IPS DF 19.7 (cell line): ENCODE results near the gene KRTAP5-9.
"Not testable (repeated sequence)": the region's sequence is repeated elsewhere in the genome, so short reads cannot be mapped to it uniquely, and the experiment has no call there.

ENCODE experiments used
- DNase-seq: peaks from one replicate; pipeline ENCODE4 v3.0.0-alpha.2; 2013; ENCODE audit warnings: low read depth, low spot score

Gene KRTAP5-9

GRCh38 chr11:71534711-71535608 lies 13.3 kb upstream of the KRTAP5-9 start:
- DNase-seq: not testable (repeated sequence)

DNA sequence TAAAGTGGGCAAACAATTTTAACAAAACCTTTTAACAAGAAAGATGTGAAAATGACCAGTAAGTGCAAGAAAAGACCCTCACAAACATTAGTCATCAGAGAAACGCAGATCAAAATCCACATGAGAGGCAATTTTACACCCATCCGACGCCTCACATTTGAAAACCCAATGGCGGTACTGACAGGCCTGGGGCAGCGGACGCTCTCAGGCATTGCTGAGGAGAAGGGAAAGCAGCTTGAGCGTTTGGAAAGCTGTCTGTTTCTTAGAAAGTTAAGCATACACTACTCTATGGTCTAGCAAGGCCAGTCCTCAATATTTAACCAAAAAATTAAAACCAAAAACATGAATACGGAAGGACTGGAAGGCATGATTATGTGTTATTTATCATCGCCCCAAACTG lies 12.4 kb upstream of the KRTAP5-9 start:
- no peak for DNase-seq

GRCh38 chr11:71537537-71537936 lies 10.7 kb upstream of the KRTAP5-9 start:
- DNase-seq: no peak

GRCh38 chr11:71537977-71538665 lies 10.1 kb upstream of the KRTAP5-9 start, which contains the start of gene KRTAP5-8:
TSS of gene KRTAP5-8 (plus strand) at chr11:71538025. CDS start at chr11:71538056, 31 bp downstream.
- DNase-seq: not testable (repeated sequence)

DNA sequence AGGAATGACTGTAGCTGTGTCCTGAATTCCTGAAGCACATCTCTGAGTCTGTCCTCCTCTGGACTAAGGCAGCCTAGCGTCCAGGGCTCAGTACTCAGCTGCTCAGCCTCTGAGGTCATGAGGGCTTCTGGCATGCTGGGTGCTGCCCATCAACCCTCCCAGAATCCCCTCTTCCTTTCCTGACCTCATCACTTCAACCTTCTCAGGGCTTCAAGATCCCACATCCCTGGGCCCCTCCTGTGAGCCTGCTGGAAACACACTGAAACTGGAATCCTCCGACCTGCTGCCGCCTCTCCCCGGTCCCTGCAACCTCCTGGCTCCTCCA lies 9.6 kb upstream of the KRTAP5-9 start:
- no peak for DNase-seq

DNA sequence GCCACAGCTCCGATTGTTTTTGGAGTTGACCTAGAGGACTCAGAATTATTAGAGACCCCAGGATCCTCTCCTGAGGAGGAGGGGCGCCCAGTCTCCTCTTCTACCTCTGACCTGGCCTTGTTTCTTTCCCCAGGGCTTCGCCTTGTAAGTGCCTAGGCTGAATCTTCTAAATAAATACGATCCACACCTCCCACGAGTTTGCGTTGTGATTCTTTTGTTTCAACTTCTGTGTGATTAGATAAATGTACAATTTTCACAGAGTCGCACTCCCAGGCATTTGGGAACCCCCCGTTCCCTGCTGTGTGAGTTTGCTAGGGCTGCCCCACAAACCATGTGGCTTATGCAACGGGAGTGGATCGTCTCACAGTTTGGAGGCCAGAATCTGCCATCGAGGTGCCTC lies 9.2 kb upstream of the KRTAP5-9 start:
- DNase-seq: no peak

DNA sequence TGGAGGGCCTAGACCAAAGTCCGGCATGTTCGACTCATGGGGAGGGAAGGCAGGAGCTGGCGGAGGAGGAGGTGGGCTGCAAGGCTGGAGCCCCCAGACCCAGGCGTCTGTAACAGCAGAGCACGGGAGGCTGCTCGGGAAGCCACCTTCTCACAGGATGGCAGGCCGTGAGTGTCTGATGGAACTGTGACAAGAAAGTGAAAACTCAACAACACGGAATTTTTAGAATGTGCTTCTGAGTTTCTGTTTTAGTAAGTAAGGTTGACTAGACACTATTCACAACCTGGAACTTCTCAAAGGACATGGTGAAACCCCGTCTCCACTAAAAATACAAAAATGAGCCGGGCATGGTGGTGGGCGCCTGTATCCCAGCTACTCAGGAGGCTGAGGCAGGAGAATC lies 8.2 kb upstream of the KRTAP5-9 start:
- not testable (repeated sequence) for DNase-seq

DNA sequence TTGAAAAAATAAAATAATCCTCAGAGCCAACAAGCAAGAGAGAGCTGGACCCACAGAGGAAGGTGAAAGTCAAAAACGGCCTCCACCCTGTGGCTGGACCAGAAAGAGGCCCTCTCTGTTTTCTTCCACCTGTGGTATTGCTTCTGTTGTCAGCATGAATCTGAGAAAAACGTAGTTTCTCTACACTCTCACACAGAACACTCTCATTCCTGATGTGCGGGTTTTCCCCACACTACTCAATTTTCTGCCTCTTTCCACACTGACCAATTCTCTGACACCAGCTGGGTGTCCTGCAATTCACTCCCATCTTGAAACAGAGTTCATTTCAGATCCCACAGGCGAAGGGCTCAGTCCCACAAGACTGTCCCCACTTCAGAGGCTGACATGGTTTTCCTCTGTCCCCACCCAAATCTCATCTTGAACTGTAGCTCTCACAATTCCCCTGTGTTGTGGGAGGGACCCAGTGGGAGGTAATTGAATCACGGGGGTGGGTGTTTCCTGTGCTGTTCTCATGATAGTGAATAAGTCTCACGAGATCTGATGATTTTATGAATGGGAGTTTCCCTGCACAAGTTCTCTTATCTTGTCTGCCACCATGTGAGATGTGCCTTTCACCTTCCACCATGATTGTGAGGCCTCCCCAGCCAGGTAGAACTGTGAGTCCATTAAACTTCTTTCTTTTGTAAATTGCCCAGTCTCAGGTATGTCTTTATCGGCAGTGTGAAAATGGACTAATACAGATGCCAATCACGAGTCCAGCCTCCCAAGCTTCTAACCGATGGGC lies 7.5 kb upstream of the KRTAP5-9 start:
- not testable (repeated sequence) for DNase-seq

- DNase-seq: no peak
Observed at GRCh38 chr11:71542382-71542781, 5.8 kb upstream of the KRTAP5-9 start.

DNA sequence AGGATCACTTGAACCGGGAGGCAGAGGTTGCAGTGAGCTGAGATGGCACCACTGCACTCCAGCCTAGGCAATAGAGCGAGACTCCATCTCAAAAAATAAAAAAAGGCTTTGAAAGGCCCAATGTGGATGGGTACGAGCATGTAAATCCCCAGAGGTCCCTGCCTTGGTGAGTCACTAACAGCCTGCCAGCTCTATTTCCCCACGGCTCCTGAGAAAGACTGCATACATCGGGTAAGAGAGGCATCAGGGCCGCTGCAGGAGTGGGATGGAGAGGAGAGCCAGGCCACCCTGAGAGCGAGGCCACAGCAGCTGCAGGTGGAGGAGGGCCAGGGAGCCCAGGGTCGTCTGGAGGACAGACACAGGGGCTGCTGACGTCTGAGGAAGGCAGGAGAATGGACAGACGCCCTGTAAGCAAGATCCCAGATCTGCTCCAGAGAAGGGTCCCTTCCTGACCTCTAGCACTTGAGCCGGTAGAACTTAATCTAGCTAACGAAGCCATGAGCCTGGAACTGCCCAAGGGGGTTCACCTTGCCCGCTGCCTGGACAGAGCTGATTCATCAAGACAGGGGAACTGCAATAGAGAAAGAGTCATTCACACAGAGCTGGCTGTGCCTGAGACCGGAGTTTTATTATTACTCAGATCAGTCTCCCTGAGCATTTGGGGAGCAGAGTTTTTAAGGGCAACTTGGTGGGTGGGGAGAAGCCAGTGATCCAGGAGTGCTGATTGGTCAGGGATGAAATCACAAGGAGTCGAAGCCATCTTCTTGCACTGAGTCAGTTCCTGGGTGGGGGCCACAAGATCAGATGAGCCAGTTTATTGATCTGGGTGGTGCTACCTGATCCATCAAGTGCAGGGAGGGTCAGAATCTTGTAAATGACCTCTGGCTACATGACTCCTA lies 5.1 kb upstream of the KRTAP5-9 start:
- DNase-seq: no peak

- no peak for DNase-seq
Observed at GRCh38 chr11:71543866-71544265, 4.4 kb upstream of the KRTAP5-9 start.

DNA sequence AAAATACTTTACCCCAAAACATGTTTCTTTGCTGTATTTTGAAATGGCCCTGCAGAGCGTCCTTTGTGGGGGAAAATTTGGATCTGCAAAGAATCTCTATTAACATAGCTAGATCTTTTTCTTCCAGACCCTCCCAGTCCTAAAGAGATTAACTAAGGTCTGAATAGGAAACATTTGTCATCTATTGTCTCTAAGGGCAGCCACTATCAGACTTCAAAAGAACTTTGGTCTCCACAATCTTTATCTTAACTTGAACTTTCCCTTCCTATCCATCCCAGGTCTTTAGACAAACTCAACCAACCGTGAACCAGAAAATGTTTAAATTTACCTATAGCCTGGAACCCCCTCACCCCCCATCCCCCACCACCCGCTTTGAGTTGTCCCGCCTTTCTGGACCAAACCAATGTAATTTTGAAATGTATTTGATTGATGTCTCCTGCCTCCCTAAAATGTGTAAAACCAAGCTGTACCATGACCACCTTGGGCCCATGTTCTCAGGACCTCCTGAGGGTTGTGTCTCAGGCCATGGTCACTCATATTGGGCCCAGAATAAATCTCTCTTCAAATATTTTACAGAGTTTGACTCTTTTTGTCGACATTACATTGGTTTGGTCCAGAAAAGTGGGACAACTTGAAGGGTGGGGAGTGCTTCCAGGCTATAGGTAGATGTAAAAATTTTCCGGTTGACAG lies 3.5 kb upstream of the KRTAP5-9 start:
- DNase-seq: no peak

DNA sequence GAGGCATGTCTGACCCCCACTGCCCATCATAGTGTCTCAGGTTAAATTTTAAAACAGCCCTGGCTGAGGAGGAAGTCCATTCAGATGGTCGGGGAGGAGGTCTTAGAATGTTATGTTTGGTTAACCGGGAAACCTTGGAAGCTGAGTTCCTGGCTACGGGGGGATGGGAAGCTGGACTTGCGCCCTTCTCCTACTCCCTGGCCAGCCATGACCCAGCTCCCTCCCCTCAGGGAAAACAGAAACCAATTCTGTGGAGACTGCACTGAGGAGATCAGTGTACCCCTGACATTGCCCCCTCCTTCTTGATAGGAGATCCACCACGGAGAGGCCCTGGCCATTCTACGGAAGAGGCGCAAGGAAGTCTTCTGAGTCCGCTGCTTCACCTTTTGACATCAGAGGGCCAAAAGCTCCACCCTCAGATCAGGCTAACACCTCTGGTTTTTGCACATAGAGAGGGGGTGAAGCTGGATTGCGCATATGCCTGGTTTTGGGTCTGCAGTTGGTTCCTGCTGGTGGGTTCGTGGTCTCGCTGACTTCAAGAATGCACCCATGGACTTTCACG lies 2.7 kb upstream of the KRTAP5-9 start:
- no peak for DNase-seq

GRCh38 chr11:71548716-71549151 lies 514 bp downstream of the KRTAP5-9 start:
- no peak for DNase-seq

GRCh38 chr11:71551711-71552110 lies 3.5 kb downstream of the KRTAP5-9 start:
- no peak for DNase-seq

GRCh38 chr11:71554996-71555395 lies 6.8 kb downstream of the KRTAP5-9 start:
- no peak for DNase-seq

GRCh38 chr11:71555508-71555907 lies 7.3 kb downstream of the KRTAP5-9 start:
- DNase-seq: no peak

DNA sequence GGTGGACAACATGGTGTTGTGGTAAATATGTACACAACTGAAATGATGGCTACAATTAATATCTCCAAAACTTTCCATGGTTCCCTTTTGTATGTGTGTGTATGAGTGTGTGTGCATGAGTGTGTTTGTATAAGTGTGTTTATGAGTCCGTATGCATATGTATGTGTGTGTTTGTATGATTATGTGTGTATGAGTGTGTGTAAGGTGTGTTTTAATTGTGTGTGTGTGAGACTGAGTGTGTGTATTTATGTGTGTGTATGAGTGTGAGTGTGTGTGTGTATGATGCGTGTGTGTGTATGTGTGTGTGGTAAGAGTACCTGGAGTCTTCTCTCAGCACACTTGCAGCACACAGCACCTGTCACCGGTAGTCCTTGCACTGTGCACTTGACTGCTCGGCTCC lies 7.8 kb downstream of the KRTAP5-9 start:
- no peak for DNase-seq

DNA sequence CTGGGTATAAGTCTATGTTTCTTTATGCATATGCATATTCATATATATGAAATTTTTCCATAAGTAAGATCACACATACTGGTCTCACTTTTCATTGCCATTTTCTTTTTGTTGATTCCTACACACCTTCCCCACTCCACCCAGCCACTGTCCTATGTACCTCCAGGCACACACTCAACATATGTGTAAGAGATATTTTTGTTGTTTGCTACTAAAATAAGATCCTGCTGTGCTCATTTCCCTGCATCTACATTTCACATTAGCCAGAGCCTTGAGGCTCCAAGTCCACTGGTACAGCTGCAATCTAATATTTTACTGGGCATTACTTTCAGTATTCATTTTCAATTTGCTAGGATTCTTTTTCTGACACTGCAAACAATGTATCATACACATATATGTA lies 9.0 kb downstream of the KRTAP5-9 start:
- no peak for DNase-seq

DNA sequence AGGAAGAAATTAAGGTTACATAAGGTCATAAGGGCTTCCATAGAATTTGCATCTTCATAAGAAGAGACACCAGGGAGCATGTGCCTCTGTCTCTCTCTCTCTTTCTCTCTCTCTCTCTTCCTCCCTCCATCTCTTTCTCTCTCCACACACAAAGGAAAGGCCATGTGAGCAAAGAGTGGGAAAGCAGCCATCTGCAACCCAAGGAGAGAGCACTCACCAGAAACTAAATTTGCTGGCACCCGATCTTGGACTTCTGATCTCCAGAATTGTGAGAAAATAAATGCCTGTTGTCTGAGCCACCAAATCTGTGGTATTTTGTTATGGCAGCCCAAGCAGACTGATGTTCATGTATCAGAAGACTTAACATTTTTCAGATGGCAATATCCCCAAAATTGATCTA lies 10.8 kb downstream of the KRTAP5-9 start:
- DNase-seq: no peak
